ENCODE measurements around the gene CD72. TPM values are rescaled to one million over a fixed set of nuclear protein-coding genes. Genes with fewer than 3 reads are reported as not detected.
"Not testable (repeated sequence)": the region's sequence is repeated elsewhere in the genome, so short reads cannot be mapped to it uniquely, and the experiment has no call there.

Gene CD72
- total RNA-seq, 1 experiment from 2014 or later, result 0.15 TPM

DNA sequence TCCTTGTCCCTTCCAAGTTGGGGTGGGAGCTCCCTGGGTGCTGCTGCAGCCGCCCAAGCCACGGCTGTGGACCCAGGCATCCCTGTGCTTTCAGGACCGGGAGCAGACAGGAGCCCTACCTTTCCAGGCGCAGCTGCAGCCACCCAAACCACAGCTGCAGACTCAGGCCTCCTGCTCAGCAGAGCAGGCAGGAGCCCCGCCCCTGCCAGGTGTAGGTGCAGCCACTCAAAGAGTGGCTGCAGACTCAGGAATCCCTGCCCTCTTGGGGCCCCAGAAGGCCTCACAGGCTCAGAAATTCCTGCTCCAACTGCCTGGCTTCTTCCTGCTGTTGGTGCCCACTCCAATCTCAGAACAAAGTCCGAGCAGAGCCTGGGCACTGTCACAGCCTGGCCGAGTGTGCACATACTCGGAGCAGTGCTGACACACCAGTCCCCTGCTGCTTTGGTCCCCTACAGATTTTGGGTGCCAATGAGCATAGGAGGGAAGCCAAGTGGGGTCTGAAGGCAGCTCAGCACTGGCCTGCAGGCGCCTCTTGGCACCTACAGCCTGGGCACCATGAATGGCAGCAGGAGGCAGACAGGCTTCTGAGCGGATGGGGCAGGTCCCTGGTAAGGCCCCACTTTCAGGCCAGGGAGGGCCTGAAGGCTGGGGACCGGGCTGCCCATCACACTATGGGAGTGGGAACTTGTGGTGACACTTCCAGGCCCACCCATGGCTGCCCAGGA is 19.2 kb downstream of the CD72 start:
- Histone ChIP-seq H3K4me2 (ENCODE audit: low read length) (no peak overlapping the region), H3K27ac (ENCODE audit: low read length) (no peak overlapping the region), H3K9me3 (ENCODE audit: low read length) (no peaks in the 10 kb centered on the region), H4K20me1 (ENCODE audit: low read length) (no peaks in the 10 kb centered on the region), H3K79me2 (ENCODE audit: low read length) (no peaks in the 10 kb centered on the region), H3K4me1 (ENCODE audit: insufficient read depth, low read length) (peaks cover 8% of the 10 kb centered on the region), H3K4me3 (ENCODE audit: low read length) (no peak overlapping the region), H3F3A (ENCODE audit: low read length, unreplicated experiment) (peaks cover 3% of the 10 kb centered on the region), H3K9me2 (replicated peaks; ENCODE audit: low read length) (no peaks in the 10 kb centered on the region), H3K27me3 (ENCODE audit: low read length) (no peaks in the 10 kb centered on the region), H3K36me3 (ENCODE audit: low read depth, low read length) (no peaks in the 10 kb centered on the region), H2AFZ (ENCODE audit: low read length) (no peak overlapping the region), H3K9ac (ENCODE audit: low read length) (no peak overlapping the region)
- no peak for DNase-seq
- TF ChIP-seq, protein P1, sequence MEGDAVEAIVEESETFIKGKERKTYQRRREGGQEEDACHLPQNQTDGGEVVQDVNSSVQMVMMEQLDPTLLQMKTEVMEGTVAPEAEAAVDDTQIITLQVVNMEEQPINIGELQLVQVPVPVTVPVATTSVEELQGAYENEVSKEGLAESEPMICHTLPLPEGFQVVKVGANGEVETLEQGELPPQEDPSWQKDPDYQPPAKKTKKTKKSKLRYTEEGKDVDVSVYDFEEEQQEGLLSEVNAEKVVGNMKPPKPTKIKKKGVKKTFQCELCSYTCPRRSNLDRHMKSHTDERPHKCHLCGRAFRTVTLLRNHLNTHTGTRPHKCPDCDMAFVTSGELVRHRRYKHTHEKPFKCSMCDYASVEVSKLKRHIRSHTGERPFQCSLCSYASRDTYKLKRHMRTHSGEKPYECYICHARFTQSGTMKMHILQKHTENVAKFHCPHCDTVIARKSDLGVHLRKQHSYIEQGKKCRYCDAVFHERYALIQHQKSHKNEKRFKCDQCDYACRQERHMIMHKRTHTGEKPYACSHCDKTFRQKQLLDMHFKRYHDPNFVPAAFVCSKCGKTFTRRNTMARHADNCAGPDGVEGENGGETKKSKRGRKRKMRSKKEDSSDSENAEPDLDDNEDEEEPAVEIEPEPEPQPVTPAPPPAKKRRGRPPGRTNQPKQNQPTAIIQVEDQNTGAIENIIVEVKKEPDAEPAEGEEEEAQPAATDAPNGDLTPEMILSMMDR (conservative IDR thresholded peaks at IDR 0.05; ENCODE audit: low read depth, low read length), result no peak
- no peak for TF ChIP-seq EZH2 (IDR thresholded peaks at IDR 0.05; ENCODE audit: low read length, unreplicated experiment)
- TF ChIP-seq EZH2phosphoT487 (IDR thresholded peaks at IDR 0.05; ENCODE audit: borderline replicate concordance, low read length), result no peak
- ChIA-PET CTCF (no interaction called here), POLR2A (ENCODE audit: unreplicated experiment) (no interaction called here)
- BruUV-seq (replicated peaks), result no TSS peak
- no peak for ATAC-seq
- intact Hi-C loops (cut with micrococcal nuclease), result no loop called here

DNA sequence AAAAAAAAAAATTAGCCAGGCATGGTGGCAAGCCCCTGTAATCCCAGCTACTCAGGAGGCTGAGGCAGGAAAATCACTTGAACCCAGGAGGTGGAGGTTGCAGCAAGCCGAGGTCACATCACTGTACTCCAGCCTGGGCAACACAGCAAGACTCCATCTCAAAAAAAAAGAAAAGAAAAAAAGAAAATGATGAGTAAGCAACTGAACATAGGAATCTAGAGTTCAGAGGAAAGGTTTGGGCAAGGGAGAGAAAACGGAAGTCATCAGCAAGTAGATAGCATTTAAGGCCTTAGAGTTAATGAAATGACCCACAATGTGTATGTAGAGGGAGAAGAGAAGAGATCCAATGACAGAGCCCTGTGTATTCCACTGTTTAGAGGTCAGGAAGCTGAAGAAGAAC is 21.3 kb downstream of the CD72 start:
- H4K20me1 ChIP-seq (ENCODE audit: low read length); ATAC-seq; H2AFZ ChIP-seq (ENCODE audit: low read length); POLR2A ChIA-PET (ENCODE audit: unreplicated experiment); H3K4me3 ChIP-seq (ENCODE audit: low read length); H3F3A ChIP-seq (ENCODE audit: low read length, unreplicated experiment); H3K27me3 ChIP-seq (ENCODE audit: low read length); BruUV-seq (replicated peaks); H3K79me2 ChIP-seq (ENCODE audit: low read length); H3K4me2 ChIP-seq (ENCODE audit: low read length); H3K4me1 ChIP-seq (ENCODE audit: insufficient read depth, low read length); H3K9me3 ChIP-seq (ENCODE audit: low read length); H3K9me2 ChIP-seq (replicated peaks; ENCODE audit: low read length); H3K36me3 ChIP-seq (ENCODE audit: low read depth, low read length); intact Hi-C loops (cut with micrococcal nuclease); H3K9ac ChIP-seq (ENCODE audit: low read length); CTCF ChIA-PET; DNase-seq; H3K27ac ChIP-seq (ENCODE audit: low read length): not testable (repeated sequence)

DNA sequence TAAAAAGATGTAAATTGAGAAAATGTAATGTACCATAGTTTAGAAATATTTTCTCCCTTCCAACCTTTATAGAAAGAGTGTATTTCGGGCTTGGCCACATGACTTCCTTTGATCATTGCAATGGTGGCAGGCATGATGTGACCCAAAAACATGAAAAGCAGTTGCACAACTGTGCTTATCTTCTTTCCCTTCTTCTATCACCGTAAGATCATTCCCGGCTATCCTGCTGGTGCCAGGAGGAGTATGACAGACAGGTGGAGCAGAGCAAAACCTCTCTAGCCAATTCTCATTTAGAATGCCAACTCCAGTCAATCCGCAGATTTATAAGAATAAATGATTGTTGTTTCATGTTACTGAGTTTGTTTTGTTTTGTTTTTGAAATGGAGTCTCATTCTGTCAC is 23.7 kb downstream of the CD72 start:
- CTCF ChIA-PET, result no interaction called here

More for the DNA sequence above, 23.7 kb downstream of the CD72 start:
- H3K9me3 ChIP-seq (ENCODE audit: low read length), result peaks cover 3% of the 10 kb centered on the region; the same call in 1 of the 2 replicates
- H3K9ac ChIP-seq (ENCODE audit: low read length), result no peak overlapping the region
- ATAC-seq, result no peak
- TF ChIP-seq, protein P1 (conservative IDR thresholded peaks at IDR 0.05; ENCODE audit: low read depth, low read length), result no peak
- TF ChIP-seq EZH2phosphoT487 (IDR thresholded peaks at IDR 0.05; ENCODE audit: borderline replicate concordance, low read length), result no peak
- no peaks in the 10 kb centered on the region for H3K4me1 ChIP-seq (ENCODE audit: insufficient read depth, low read length)
- H3K79me2 ChIP-seq (ENCODE audit: low read length), result no peaks in the 10 kb centered on the region
- 0 out of 2 replicates have a peak, but pooled peaks cover 4% of the 10 kb centered on the region for H3K36me3 ChIP-seq (ENCODE audit: low read depth, low read length)
- POLR2A ChIA-PET (ENCODE audit: unreplicated experiment), result no interaction called here
- no peaks in the 10 kb centered on the region for H4K20me1 ChIP-seq (ENCODE audit: low read length)
- no peaks in the 10 kb centered on the region for H3K9me2 ChIP-seq (replicated peaks; ENCODE audit: low read length)
- DNase-seq, result no peak
- no peak overlapping the region for H3K4me3 ChIP-seq (ENCODE audit: low read length)
- H3K27ac ChIP-seq (ENCODE audit: low read length), result no peak overlapping the region
- no peak overlapping the region for H2AFZ ChIP-seq (ENCODE audit: low read length)
- H3K4me2 ChIP-seq (ENCODE audit: low read length), result no peak overlapping the region
- no TSS peak for BruUV-seq (replicated peaks)
- intact Hi-C loops (cut with micrococcal nuclease), result no loop called here
- H3K27me3 ChIP-seq (ENCODE audit: low read length), result no peaks in the 10 kb centered on the region
- H3F3A ChIP-seq (ENCODE audit: low read length, unreplicated experiment), result no peaks in the 10 kb centered on the region

Data from PC-3 (cell line).